HG03432 (cell line): ENCODE results near the gene KRTAP4-4.
"Not testable (repeated sequence)": the region's sequence is repeated elsewhere in the genome, so short reads cannot be mapped to it uniquely, and the experiment has no call there.

Experiments used
- ATAC-seq: cut with Tn5 transposase; IDR thresholded peaks from one replicate; pipeline ENCODE4 v1.9.1; 2021; ENCODE audit warnings: mild to moderate bottlenecking, moderate library complexity; ENCODE audit not compliant: unreplicated experiment

The KRTAP4-4 gene

DNA sequence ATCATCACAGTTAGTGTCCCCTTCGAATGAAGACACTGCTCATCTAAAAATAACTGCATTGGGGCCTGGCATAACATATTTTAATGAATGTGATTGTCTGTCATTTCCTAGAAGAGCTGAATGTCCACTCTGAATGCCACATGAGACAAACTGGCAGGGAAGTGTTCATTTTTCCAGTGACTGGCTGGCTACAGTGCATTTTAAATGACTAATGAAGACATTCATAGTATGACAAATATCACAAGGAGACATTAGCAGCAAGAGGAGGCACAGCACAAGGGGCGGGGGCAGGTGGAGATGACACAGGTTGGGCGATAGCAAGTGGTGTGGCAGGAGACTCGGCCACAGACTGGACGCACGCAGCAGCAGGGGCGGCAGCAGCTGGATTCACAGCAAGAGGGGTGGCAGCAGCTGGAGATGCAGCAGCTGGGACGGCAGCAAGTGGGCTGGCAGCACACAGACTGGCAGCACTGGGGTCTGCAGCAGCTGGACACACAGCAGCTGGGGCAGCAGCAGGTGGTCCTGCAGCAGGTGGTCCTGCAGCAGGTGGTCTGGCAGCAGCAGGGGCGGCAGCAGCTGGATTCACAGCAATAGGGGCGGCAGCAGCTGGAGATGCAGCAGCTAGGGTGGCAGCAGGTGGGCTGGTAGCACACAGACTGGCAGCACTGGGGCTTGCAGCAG lies 11.4 kb downstream of the KRTAP4-4 start:
- ATAC-seq: not testable (repeated sequence)

DNA sequence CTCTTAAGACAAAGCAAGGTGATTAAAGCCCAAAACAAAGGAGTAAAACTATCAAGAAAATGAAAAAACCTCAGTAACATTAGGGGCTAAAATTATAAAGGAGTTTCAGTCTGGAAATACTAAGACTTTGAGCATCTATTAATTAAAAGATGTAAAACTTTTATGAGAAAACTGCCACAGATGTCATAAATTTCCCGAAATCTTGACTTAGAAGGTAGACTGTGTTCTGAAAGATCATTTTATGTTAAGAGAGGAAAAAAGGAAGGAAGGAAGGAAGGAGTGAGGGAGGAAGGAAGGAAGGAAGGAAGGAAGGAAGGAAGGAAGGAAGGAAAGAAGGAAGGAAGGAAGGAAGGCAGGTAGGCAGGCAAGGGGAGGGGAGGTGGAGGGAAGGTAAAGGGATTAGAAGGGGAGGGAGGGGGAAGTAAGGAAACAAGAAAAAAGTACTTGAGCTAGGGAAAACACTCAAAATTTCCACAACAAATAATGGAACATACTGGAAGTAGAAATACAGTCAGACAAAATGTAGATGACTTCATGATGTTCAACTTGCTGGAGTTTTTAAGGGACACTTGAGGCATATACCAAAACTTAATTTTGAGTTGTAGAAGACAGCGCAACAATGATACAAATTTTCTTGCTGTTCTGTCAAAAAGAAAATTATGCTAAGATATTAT lies 12.9 kb downstream of the KRTAP4-4 start:
- no peak for ATAC-seq

DNA sequence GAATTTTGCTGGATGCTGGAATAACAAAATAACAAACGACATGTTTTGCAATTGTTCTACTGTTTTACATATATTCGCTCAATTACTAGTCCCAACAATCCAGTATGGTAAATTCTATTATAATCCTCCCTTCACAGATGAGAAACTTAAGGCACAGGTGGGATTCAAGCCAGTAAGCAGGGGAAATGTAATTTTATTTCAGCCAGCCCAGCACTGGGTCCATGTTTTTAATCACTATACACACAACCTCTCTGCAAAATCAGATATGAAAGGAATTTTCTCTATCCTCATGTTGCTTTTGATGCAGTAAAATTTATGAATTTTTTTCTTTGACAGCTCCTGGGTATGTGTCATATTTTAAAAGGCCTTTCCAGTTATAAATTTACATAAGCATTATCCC lies 15.3 kb downstream of the KRTAP4-4 start:
- ATAC-seq: no peak

DNA sequence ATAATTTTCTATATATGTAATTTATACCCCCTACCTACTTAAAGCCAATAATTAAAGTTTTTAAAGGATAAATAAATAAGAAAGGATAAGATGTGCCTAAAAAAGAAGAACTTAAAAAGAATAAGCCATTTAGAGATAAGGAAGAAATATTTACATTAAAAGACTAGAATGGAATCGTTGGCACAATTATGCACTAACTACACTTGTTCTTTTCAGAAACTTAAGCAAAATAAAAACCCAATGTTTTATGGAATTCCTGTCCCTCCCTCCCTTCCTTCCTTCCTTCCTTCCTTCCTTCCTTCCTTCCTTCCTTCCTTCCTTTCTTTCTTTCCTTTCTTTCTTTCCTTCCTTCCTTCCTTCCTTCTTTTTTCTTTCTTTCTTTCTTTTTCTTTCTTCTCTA lies 15.7 kb downstream of the KRTAP4-4 start:
- ATAC-seq: no peak

DNA sequence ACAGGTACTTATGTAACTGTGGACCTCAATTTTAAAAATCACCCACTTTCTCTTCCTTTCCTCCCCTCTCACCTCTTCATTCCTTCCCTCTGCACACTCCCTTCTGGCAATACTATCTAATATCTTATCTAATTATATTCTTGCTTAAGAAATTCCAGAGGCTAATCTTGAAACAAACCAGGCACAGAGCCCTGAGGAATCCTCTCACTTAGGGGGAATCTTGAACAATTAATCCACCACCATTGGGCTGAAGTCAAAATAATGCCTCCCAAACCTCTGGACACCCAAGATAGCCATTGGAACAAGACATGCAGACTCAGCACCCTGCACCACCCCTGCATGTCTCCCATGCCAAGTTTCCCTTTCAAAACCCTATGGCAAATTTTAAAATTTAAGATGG lies 19.2 kb downstream of the KRTAP4-4 start:
- no peak for ATAC-seq

DNA sequence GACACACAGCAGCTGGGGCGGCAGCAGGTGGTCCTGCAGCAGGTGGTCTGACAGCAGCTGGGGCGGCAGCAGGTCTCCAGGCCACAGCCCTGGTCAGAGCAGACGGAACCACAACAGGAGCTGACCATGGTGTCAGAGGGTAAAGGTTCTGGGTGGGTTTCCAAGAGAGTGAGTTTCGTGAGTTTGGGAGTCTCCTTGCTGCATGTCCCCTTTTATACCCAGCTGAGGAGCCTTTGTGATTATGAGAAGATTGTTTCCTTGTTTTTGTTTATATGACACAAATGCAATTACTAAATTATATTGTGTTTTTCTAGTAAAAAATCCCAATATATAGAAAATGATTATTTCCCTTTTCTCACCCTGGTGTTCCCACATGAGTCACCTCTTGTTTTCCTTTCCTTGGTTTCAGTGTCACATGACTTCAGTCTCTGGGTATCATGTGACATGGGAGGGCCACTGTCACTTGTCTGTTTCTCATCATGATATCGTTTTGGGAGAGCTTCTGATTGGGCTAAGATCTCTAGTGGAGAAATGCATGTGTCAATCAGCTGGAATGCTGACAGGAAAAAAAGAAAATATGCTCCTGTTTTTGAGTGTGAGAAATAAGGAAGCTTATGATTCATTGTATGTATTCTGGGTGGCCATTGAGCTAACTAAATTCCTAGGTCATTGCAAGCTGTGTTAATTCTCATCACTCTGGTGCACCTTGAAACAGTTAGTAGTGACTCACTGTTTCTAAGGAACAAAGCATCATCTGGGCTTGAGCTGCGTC lies 20.0 kb downstream of the KRTAP4-4 start, which contains the start of gene KRTAP4-6:
Gene KRTAP4-6, minus strand, starts transcription at position 185 of the 772 bp plus-strand sequence. Its CDS starts 57 bp downstream, at position 128.
- ATAC-seq: no peak

DNA sequence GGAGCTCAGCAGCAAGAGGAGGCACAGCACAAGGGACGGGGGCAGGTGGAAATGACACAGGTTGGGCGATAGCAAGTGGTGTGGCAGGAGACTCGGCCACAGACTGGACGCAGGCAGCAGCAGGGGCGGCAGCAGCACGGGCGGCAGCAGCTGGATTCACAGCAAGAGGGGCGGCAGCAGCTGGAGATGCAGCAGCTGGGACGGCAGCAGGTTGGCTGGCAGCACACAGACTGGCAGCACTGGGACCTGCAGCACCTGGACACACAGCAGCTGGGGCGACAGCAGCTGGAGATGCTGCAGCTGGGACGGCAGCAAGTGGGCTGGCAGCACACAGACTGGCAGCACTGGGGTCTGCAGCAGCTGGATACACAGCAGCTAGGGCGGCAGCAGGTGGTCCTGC lies 20.7 kb downstream of the KRTAP4-4 start:
- ATAC-seq: not testable (repeated sequence)

DNA sequence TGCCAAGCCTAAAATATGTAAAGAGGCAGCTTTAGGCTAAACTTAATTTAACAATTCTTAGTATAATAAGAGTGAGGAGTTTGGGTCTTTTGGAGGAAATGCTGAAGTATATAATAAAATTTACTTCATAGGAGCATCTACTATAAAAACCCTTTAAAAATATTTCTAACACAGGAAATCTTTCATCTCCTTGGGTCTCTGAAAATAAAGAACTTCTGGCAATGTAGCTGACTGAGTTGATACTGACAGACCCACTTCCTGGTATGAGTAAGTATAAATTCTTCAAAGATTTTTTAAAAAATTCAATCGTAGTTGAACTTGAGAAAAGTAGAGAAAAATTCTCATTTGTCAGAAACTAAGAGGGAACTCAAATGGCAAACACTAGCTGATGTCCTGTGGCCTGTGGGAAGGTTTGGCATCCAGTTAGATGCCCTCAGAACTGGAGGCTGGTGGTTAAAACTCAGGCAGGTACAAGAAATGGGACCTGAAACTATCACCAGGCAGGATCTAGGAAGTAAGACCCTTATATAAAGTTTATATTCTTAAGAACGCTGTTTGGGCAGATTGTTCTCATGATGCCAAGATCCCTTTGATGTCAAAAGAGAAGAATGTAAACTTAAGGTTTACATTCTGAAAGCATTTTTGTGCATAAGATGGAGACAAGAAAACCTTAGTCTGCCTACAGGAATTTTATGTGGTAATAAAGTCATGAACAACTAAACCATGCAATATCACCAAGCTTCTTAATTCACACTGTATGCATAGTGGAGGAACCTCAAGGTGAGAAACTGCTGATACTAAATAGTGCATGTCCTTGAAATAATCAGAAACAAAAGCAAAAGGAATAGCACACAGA lies 26.4 kb downstream of the KRTAP4-4 start:
- ATAC-seq: no peak

DNA sequence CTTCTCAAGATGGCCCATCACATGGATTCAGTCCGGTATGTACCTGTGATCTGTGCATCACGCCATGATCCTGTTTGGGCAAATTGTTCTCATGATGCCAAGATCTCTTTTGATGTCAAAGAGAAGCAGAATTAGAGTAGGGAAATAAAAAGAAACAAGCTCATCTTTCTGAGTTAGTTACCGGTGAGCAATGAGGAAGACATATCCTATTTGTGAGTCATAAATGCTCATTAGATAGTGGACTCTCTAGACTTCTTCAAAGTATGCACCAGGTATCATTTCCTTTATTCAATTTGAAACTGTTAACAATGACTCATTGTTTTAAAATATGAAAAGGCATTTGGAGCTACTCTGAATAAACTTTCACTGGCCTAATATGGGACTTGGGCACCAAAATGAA lies 28.6 kb downstream of the KRTAP4-4 start:
- no peak for ATAC-seq

DNA sequence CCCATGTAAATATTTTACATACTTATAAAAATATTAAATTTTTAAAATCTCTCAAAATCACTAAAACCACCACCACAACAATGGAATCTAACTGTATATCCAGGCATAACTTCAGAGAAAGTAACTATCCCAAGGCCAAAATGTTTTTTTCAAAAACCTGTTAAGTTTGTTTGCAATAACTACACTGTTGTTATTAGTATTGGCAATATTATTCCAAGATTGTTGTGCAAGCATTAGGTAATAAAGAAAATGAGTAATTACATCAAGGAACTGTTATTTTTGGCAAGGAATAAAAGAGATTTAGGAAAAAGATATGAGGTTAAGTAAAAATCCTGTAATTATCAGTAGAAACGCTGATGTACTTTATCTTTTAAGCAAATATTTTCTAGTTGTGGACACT lies 33.2 kb downstream of the KRTAP4-4 start:
- ATAC-seq: no peak

DNA sequence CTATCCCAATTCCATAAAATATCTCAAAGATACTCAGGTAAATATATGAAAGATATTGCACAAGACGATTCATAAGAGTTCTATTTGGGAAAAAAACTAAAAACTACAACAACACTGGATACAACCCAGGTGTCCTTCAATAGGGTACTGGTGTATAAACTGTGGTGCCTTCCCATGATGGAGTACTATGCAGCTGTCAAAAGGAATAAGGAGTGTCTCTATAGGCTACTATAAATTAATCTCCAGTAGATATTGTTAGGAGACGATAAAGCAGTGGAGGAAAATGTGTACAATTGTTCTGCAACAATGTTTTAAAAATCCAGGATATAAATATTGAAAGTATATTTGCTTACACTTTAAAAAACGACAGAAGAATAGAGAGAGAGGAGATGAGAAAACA lies 34.1 kb downstream of the KRTAP4-4 start:
- no peak for ATAC-seq

DNA sequence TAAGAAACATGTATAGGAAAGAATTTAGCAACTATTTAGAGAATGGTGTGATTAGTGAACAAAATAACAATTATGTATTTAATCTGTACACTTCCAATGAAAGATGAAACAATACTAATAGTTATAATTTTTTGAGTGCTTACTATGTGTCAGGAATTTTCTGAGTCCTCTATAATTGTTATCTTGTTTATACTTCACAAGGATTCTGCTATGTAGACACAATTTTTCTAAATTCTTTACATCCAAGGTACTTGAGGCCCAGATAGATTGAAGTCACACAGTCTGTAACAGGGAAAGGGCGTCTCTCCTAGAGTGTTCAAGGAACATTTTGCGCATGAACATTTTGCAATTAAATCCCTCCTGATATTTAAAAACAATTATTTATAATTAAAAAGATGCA lies 35.5 kb downstream of the KRTAP4-4 start:
- no peak for ATAC-seq

DNA sequence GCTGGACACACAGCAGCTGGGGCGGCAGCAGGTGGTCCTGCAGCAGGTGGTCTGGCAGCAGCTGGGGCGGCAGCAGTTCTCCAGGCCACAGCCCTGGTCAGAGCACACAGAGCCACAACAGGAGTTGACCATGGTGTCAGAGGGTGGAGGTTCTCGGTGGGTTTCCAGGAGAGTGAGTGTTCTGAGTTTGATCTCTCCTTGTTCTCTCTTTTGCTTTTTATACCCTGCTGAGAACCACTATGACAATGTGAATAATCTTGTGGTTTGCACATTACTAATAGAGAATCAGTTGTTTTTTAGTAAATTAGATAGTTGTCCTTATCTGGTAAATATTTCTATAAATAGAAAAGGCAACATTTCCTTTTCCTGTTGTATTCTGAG lies 36.6 kb downstream of the KRTAP4-4 start, which contains the start of gene KRTAP4-12:
Gene KRTAP4-12, minus strand, starts transcription at position 192 of the 381 bp plus-strand sequence. Its CDS starts 60 bp downstream, at position 132.
- ATAC-seq: not testable (repeated sequence)

DNA sequence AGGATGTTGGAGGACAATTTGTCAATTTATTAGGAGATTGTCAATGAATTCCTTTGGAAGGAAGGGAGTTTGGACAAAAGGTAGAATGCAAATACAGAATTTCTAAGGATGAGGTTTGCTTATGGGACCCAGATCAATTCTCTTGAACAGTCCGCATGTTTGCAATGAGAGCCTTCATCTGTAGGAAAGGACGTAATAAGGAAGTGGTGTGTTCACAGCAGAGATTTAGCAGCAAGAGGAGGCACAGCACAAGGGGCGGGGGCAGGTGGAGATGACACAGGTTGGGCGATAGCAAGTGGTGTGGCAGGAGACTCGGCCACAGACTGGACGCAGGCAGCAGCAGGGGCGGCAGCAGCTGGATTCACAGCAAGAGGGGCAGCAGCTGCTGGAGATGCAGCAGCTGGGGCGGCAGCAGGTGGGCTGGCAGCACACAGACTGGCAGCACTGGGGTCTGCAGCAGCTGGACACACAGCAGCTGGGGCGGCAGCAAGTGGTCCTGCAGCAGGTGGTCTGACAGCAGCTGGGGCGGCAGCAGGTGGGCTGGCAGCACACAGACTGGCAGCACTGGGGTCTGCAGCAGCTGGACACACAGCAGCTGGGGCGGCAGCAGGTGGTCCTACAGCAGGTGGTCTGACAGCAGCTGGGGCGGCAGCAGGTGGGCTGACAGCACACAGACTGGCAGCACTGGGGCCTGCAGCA lies 37.1 kb downstream of the KRTAP4-4 start:
- ATAC-seq: not testable (repeated sequence)

DNA sequence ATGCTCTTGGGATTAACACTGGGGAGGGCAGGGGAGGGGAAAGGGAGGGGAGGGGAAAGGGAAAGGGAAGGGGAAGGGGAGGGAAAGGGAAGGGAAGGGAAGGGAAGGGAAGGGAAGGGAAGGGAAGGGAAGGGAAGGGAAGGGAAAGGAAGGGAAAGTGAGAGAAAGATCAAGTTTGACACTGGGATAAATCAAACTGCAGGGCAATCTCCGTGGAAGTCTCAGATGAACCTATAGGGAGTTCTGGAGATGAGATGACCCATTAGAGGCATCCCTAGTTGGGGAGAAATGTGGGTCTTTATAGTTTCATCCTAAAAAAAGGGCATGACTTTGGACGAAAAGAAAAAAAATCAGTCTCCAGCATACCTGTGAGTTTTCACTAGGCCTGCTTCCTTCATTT lies 38.8 kb downstream of the KRTAP4-4 start:
- ATAC-seq: no peak

DNA sequence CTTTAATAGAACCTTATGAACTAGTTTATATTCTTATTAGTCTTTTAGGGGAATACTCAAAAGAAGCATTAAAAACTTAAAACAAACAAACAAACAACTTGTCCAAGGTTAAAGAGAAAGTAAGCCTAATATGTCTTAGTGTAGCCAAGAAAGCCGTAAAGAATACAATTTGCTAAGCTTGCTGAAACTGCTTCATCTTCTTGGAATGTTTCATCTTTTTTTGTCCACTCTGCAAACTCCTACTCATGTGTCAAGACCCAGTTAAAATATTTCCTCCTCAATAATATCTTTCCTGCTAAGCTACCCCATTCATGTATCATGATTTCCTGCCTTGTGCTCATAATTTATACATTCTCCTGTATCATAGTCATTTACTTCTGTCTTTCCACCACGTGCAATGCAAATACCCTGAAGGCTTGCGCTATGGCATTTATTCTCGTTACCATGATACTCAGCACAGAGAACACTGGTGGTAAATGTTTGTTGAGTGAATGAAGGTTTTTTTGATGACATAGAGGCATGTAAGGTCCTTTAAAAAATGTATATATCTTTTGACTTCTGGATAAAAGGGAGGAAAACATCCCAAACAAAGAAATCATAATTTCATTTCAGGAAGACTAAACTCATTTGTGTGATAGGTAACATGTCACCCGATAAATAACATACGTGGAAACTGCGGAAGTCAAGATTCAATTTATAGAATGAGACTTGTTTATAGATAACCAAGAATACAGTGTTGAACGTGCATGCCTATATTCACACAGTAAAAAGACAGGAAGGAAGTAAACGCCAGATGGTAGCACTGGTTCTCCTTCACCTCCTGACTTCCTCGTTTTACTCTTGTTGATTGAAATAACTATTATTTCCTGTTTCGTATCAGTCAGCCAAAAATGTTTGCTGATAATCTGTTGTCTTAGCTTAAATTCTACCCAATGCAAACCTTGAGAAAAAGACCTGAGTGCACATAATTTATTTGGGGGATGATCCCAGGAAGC lies 40.6 kb downstream of the KRTAP4-4 start:
- ATAC-seq: not testable (repeated sequence)

DNA sequence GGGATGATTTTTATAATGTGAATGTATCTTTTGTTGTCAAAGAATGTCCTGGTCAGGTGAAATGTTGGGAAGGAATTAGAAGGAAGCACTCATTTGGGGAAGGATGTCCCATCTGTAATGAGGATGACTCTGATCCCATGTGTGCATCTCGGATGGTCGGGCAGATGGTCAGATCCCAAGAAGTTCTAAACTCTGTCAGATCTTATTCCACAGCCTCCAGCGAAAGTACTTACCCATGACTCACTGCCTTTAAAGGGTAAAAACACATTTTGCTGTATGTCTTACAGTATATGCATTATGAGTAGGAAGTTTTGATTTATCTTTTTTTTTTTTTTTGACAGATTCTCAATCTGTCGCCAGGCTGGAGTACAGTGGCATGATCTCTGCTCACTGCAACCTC lies 41.8 kb downstream of the KRTAP4-4 start:
- no peak for ATAC-seq

DNA sequence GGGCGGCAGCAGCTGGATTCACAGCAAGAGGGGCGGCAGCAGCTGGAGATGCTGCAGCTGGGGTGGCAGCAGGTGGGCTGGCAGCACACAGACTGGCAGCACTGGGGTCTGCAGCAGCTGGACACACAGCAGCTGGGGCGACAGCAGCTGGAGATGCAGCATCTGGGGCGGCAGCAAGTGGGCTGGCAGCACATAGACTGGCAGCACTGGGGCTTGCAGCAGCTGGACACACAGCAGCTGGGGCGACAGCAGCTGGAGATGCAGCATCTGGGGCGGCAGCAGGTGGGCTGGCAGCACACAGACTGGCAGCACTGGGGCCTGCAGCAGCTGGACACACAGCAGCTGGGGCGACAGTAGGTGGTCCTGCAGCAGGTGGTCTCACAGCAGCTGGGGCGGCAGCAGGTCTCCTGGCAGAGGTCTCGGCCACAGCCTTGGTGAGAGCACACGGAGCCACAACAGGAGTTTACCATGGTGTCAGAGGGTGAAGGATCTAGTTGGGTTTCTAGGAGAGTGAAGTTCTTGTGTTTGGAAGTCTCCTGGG lies 42.6 kb downstream of the KRTAP4-4 start, which contains the start of gene KRTAP4-11:
Gene KRTAP4-11, minus strand, starts transcription at position 528 of the 541 bp plus-strand sequence. Its CDS starts 58 bp downstream, at position 470.
- ATAC-seq: not testable (repeated sequence)
